Body of pancreas (tissue), 4 donors: ENCODE results near the gene ZBTB17.

ENCODE experiments used
- CTCF ChIP-seq, 7 experiments: fragments of 450-650 bp in 4 of 7; fragments of 200-600 bp in 3 of 7; sonication (generic) in 3 of 7; IDR thresholded peaks; one replicate each; pipeline ENCODE4 v1.5.1; 2016 to 2019; ENCODE audit warnings: antibody characterized with exemption in 7 of 7
- POLR2A ChIP-seq, 3 donors: fragments of 450-650 bp; IDR thresholded peaks; one replicate each; pipeline ENCODE4 v1.6.1; 2016; ENCODE audit warnings: antibody characterized with exemption in 3 of 3, mild to moderate bottlenecking in 2 of 3

GRCh38 chr1:16009030-16009460, 33.1 kb upstream of the ZBTB17 start:
- TF ChIP-seq CTCF (IDR thresholded peaks at IDR 0.05) (peak; percentile 70 to 95 (median 93)), POLR2A (IDR thresholded peaks at IDR 0.05) (no peak)
